GM10847 (cell line): ENCODE results near the gene ATP9B.

Experiments
- POLR2A ChIP-seq: IDR thresholded peaks from 2 replicates; pipeline ENCODE4 v1.6.1; 2011; ENCODE audit not compliant: insufficient read length; ENCODE audit errors: extremely low read depth

ATP9B gene

GRCh38 chr18:79224381-79224780, 155.2 kb downstream of the ATP9B start:
- TF ChIP-seq POLR2A, result no peak

GRCh38 chr18:79227621-79228020, 158.4 kb downstream of the ATP9B start:
- TF ChIP-seq POLR2A, result no peak

GRCh38 chr18:79229431-79229830, 160.2 kb downstream of the ATP9B start:
- TF ChIP-seq POLR2A, result no peak

- no peak for TF ChIP-seq POLR2A
Measured at GRCh38 chr18:79234438-79234837, 165.2 kb downstream of the ATP9B start.

GRCh38 chr18:79239631-79240030, 170.4 kb downstream of the ATP9B start:
- TF ChIP-seq POLR2A, result no peak

GRCh38 chr18:79241755-79242154, 172.6 kb downstream of the ATP9B start:
- no peak for TF ChIP-seq POLR2A

GRCh38 chr18:79242246-79242645, 173.1 kb downstream of the ATP9B start:
- no peak for TF ChIP-seq POLR2A

- no peak for TF ChIP-seq POLR2A
Measured at GRCh38 chr18:79245517-79246001, 176.4 kb downstream of the ATP9B start.

GRCh38 chr18:79246309-79247108, 177.3 kb downstream of the ATP9B start:
- no peak for TF ChIP-seq POLR2A

GRCh38 chr18:79248495-79249060, 179.4 kb downstream of the ATP9B start:
- TF ChIP-seq POLR2A, result no peak

GRCh38 chr18:79250301-79250981, 181.2 kb downstream of the ATP9B start:
- no peak for TF ChIP-seq POLR2A

- no peak for TF ChIP-seq POLR2A
Measured at GRCh38 chr18:79251021-79251420, 181.8 kb downstream of the ATP9B start.

GRCh38 chr18:79252904-79253633, 183.9 kb downstream of the ATP9B start:
- TF ChIP-seq POLR2A, result no peak

GRCh38 chr18:79257480-79257879, 188.3 kb downstream of the ATP9B start:
- no peak for TF ChIP-seq POLR2A

GRCh38 chr18:79258447-79258846, 189.3 kb downstream of the ATP9B start:
- no peak for TF ChIP-seq POLR2A
